Caki2 (cell line): ENCODE measurements around the gene PRLH. TPM values are rescaled to one million over a fixed set of nuclear protein-coding genes. Genes with fewer than 3 reads are reported as not detected.
A peak's percentile ranks its signal among the peaks of the same experiment; 100 is the strongest.

Experiments
- DNase-seq: peaks from one replicate; pipeline ENCODE4 v3.0.0-alpha.2; 2015; ENCODE audit warnings: low read depth
- in situ Hi-C: cut with HindIII; loops from 2 replicates; pipeline ENCODE4 v1.10.0; 2016; ENCODE audit warnings: low sequenced_read_pairs, low pct_unique_long_range_greater_than_20kb, mixed read lengths
- total RNA-seq: library from RNA; depleted of rRNA; stranded (reverse); fragments of >200 nt; shearing (Covaris generic); gene quantifications from 2 replicates; pipeline ENCODE4 v1.2.3, GENCODE V29; 2014; ENCODE audit warnings: low replicate concordance

The PRLH gene
- total RNA-seq, 1 experiment from 2014 or later, result not detected

- no peak for DNase-seq
- in situ Hi-C loops, result no loop called here
Observed at GRCh38 chr2:237556773-237557632, 9.4 kb upstream of the PRLH start.

- in situ Hi-C loops, result no loop called here
- no peak for DNase-seq
Observed at GRCh38 chr2:237557633-237558015, 8.8 kb upstream of the PRLH start.

- DNase-seq, result peak; percentile 43
- in situ Hi-C loops, result no loop called here
Observed at GRCh38 chr2:237558961-237559641, 7.3 kb upstream of the PRLH start.

GRCh38 chr2:237561221-237561620 is 5.2 kb upstream of the PRLH start:
- no peak for DNase-seq
- in situ Hi-C loops, result no loop called here

GRCh38 chr2:237563816-237564215 is 2.6 kb upstream of the PRLH start:
- in situ Hi-C loops, result no loop called here
- no peak for DNase-seq

- in situ Hi-C loops, result no loop called here
Observed at GRCh38 chr2:237564526-237565131, 1.7 kb upstream of the PRLH start.

GRCh38 chr2:237565974-237566373 is 400 bp upstream of the PRLH start:
- in situ Hi-C loops, result no loop called here
- DNase-seq, result no peak

More at GRCh38 chr2:237564526-237565131, 1.7 kb upstream of the PRLH start:
- DNase-seq, result no peak

- in situ Hi-C loops, result no loop called here
- DNase-seq, result no peak
Observed at GRCh38 chr2:237567276-237568029, 1.1 kb downstream of the PRLH start.

- in situ Hi-C loops, result no loop called here
- no peak for DNase-seq
Observed at GRCh38 chr2:237568121-237568660, 1.8 kb downstream of the PRLH start.

GRCh38 chr2:237569041-237569440 is 2.7 kb downstream of the PRLH start:
- in situ Hi-C loops, result no loop called here
- no peak for DNase-seq

- in situ Hi-C loops, result no loop called here
- DNase-seq, result no peak
Observed at GRCh38 chr2:237569896-237570295, 3.5 kb downstream of the PRLH start.

- no peak for DNase-seq
- in situ Hi-C loops, result no loop called here
Observed at GRCh38 chr2:237570776-237571335, 4.5 kb downstream of the PRLH start.

- in situ Hi-C loops, result no loop called here
- DNase-seq, result no peak
Observed at GRCh38 chr2:237571551-237571950, 5.2 kb downstream of the PRLH start.

- DNase-seq, result peak; percentile 52
- in situ Hi-C loops, result no loop called here
Observed at GRCh38 chr2:237572021-237572741, 5.8 kb downstream of the PRLH start.

GRCh38 chr2:237572742-237573101 is 6.3 kb downstream of the PRLH start:
- in situ Hi-C loops, result no loop called here
- DNase-seq, result no peak

- DNase-seq, result no peak
- in situ Hi-C loops, result no loop called here
Observed at GRCh38 chr2:237573721-237574415, 7.5 kb downstream of the PRLH start.

- no peak for DNase-seq
- in situ Hi-C loops, result no loop called here
Observed at GRCh38 chr2:237574467-237574866, 8.1 kb downstream of the PRLH start.
